Loucy (cell line): ENCODE data around the gene GCK.
A peak's percentile ranks its signal among the peaks of the same experiment; 100 is the strongest.
"Not testable (repeated sequence)": the region's sequence is repeated elsewhere in the genome, so short reads cannot be mapped to it uniquely, and the experiment has no call there.

ENCODE experiments used
- H2AFZ ChIP-seq: fragments of 200-600 bp; sonication (generic); 2 replicates; pipeline ENCODE4 v1.6.0; 2016; ENCODE audit warnings: antibody characterized with exemption, mild to moderate bottlenecking, low read length, moderate library complexity
- H3F3A ChIP-seq: fragments of 200-600 bp; 2 replicates; pipeline ENCODE4 v1.6.0; 2016; ENCODE audit warnings: antibody characterized with exemption, low read depth, mild to moderate bottlenecking
- H3K27me3 ChIP-seq: fragments of 200-600 bp; sonication (generic); 2 replicates; pipeline ENCODE4 v1.6.1; 2014; ENCODE audit warnings: low read length, mild to moderate bottlenecking; ENCODE audit not compliant: insufficient read depth, poor library complexity, severe bottlenecking
- H3K36me3 ChIP-seq: fragments of 200-600 bp; sonication (generic); 2 replicates; pipeline ENCODE4 v1.6.1; 2016; ENCODE audit warnings: low read length; ENCODE audit not compliant: insufficient read depth
- H3K4me1 ChIP-seq: fragments of 200-600 bp; sonication (generic); 2 replicates; pipeline ENCODE4 v1.5.1; 2014; ENCODE audit warnings: low read length, mild to moderate bottlenecking; ENCODE audit not compliant: insufficient read depth, poor library complexity, severe bottlenecking
- H3K4me2 ChIP-seq: fragments of 200-600 bp; sonication (generic); 2 replicates; pipeline ENCODE4 v1.6.0; 2014; ENCODE audit warnings: antibody characterized with exemption, low read length, low read depth, mild to moderate bottlenecking; ENCODE audit not compliant: poor library complexity, severe bottlenecking
- H3K4me3 ChIP-seq: fragments of 200-600 bp; sonication (generic); 2 replicates; pipeline ENCODE4 v1.5.1; 2014; ENCODE audit warnings: low read length, mild to moderate bottlenecking, mixed read lengths; ENCODE audit not compliant: poor library complexity, severe bottlenecking
- H3K79me2 ChIP-seq: fragments of 200-600 bp; sonication (generic); 2 replicates; pipeline ENCODE4 v1.6.1; 2014; ENCODE audit warnings: low read length; ENCODE audit not compliant: insufficient read depth
- H3K9ac ChIP-seq: fragments of 200-600 bp; sonication (generic); 2 replicates; pipeline ENCODE4 v1.6.0; 2014; ENCODE audit warnings: mild to moderate bottlenecking, low read depth, low read length, moderate library complexity; ENCODE audit not compliant: poor library complexity, severe bottlenecking
- H3K9me2 ChIP-seq: fragments of 200-600 bp; sonication (generic); replicated peaks from 2 replicates; pipeline ENCODE4 v1.6.1; 2016; ENCODE audit warnings: low read depth, low read length, mixed read lengths
- H3K9me3 ChIP-seq: fragments of 200-600 bp; sonication (generic); 2 replicates; pipeline ENCODE4 v1.6.1; 2014; ENCODE audit warnings: mild to moderate bottlenecking, antibody characterized with exemption, low read length, low read depth; ENCODE audit not compliant: insufficient read depth
- H4K20me1 ChIP-seq: fragments of 200-600 bp; sonication (generic); 2 replicates; pipeline ENCODE4 v1.6.0; 2014; ENCODE audit warnings: antibody characterized with exemption, low read length, mild to moderate bottlenecking; ENCODE audit not compliant: insufficient read depth, poor library complexity, severe bottlenecking
- EZH2phosphoT487 ChIP-seq: fragments of 200-600 bp; IDR thresholded peaks from 2 replicates; pipeline ENCODE4 v1.6.1; 2018; ENCODE audit warnings: antibody characterized with exemption, mild to moderate bottlenecking, moderate library complexity, borderline replicate concordance
- TF ChIP-seq, protein P1 (sequence below): fragments of 200-600 bp; sonication (generic); conservative IDR thresholded peaks from 2 replicates; pipeline ENCODE4 v1.5.1; 2014; ENCODE audit warnings: mild to moderate bottlenecking, antibody characterized with exemption, low read length

Gene GCK

DNA sequence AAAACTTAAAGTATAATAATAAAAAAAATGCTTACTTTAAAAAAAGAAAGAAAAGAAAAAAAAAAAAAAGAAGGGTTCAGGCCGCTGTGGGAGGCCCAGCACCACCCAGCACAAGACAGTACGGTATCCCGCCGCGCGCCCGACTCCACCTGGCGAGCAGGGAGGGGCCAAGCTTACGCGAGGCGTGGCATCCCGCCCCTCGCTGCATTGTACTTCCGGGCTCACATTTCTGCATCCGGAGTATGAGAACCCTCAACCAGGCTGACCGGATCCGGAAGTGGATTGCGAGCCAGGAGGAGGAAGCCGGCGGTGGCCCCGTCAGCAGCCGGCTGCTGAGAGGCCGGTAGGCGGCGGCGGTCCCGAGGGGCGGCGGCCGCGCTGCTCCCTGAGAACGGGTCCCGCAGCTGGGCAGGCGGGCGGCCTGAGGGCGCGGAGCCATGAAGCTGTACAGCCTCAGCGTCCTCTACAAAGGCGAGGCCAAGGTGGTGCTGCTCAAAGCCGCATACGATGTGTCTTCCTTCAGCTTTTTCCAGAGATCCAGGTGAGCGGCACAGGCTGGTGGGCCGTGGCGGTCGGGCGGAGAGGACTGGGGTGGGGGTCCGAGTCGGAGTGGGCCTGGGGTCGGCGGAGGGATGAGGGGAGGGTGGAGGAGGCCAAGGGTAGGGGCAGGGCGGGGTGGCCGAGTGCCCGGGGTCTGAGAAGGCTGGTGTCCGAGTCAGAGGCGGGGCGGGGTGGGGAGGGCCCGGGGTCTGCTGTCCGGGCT is 11.6 kb upstream of the GCK start, which contains the start of gene YKT6:
Gene YKT6, plus strand, starts transcription at position 280 of the 763 bp plus-strand sequence. Its CDS starts 158 bp downstream, at position 438.
- no peaks in the 10 kb centered on the region for H3K9me3 ChIP-seq
- no peaks in the 10 kb centered on the region for H3K9me2 ChIP-seq
- TF ChIP-seq, protein P1, sequence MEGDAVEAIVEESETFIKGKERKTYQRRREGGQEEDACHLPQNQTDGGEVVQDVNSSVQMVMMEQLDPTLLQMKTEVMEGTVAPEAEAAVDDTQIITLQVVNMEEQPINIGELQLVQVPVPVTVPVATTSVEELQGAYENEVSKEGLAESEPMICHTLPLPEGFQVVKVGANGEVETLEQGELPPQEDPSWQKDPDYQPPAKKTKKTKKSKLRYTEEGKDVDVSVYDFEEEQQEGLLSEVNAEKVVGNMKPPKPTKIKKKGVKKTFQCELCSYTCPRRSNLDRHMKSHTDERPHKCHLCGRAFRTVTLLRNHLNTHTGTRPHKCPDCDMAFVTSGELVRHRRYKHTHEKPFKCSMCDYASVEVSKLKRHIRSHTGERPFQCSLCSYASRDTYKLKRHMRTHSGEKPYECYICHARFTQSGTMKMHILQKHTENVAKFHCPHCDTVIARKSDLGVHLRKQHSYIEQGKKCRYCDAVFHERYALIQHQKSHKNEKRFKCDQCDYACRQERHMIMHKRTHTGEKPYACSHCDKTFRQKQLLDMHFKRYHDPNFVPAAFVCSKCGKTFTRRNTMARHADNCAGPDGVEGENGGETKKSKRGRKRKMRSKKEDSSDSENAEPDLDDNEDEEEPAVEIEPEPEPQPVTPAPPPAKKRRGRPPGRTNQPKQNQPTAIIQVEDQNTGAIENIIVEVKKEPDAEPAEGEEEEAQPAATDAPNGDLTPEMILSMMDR = peak; percentile 42
- no peak for TF ChIP-seq EZH2phosphoT487
- peaks cover 31% of the 10 kb centered on the region for H4K20me1 ChIP-seq
- no peaks in the 10 kb centered on the region for H3F3A ChIP-seq
- peaks cover 12% of the 10 kb centered on the region for H3K36me3 ChIP-seq
- no peaks in the 10 kb centered on the region for H3K27me3 ChIP-seq
- H3K4me1 ChIP-seq = peaks cover 41% of the 10 kb centered on the region
- H3K4me3 ChIP-seq = peak within 1 kb of the TSS; percentile 94
- peak within 1 kb of the TSS; percentile 89 for H3K9ac ChIP-seq
- H2AFZ ChIP-seq = peak within 1 kb of the TSS; percentile 69; the same call in 1 of the 2 replicates
- peak within 1 kb of the TSS; percentile 90 for H3K4me2 ChIP-seq
- H3K79me2 ChIP-seq = peaks cover 45% of the 10 kb centered on the region

DNA sequence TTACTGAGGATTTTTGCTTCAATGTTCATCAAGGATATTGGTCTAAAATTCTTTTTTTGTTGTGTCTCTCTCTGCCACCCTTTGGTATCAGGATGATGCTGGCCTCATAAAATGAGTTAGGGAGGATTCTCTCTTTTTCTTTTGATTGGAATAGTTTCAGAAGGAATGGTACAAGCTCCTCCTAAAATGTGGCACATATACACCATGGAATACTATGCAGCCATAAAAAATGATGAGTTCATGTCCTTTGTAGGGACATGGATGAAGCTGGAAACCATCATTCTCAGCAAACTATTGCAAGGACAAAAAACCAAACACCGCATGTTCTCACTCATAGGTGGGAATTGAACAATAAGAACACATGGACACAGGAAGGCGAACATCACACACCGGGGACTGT is 10.9 kb upstream of the GCK start:
- H3K27me3 ChIP-seq, H2AFZ ChIP-seq, H3F3A ChIP-seq, H3K36me3 ChIP-seq, H3K9me2 ChIP-seq, H3K9me3 ChIP-seq: not testable (repeated sequence)
- H3K79me2 ChIP-seq = peaks cover 41% of the 10 kb centered on the region
- peak overlapping the region; percentile 94 for H3K4me3 ChIP-seq
- H4K20me1 ChIP-seq = peaks cover 31% of the 10 kb centered on the region
- peaks cover 39% of the 10 kb centered on the region for H3K4me1 ChIP-seq
- H3K4me2 ChIP-seq = peak overlapping the region; percentile 34
- peak overlapping the region; percentile 22 for H3K9ac ChIP-seq

- TF ChIP-seq, protein P1 = no peak
- TF ChIP-seq EZH2phosphoT487 = no peak
- Histone ChIP-seq H4K20me1 (peaks cover 16% of the 10 kb centered on the region), H3K27me3 (no peaks in the 10 kb centered on the region), H2AFZ (no peak overlapping the region), H3F3A (no peaks in the 10 kb centered on the region), H3K4me2 (no peak overlapping the region), H3K4me3 (no peak overlapping the region), H3K9me3 (no peaks in the 10 kb centered on the region), H3K79me2 (peaks cover 16% of the 10 kb centered on the region), H3K36me3 (no peaks in the 10 kb centered on the region), H3K9me2 (no peaks in the 10 kb centered on the region), H3K4me1 (peaks cover 15% of the 10 kb centered on the region), H3K9ac (no peak overlapping the region)
These were observed 8.2 kb upstream of the GCK start for GRCh38 chr7:44197474-44197873.
